ENCODE measurements around the gene UNC5C. TPM values are rescaled to one million over a fixed set of nuclear protein-coding genes. Genes with fewer than 3 reads are reported as not detected.

UNC5C gene
- total and polyA plus RNA-seq, 2 of the 4 experiments (the other 2 are of a cell fraction), result under 0.01 TPM

GRCh38 chr4:95506264-95506663 lies 42.5 kb downstream of the UNC5C start:
- Histone ChIP-seq H3K23ac (ENCODE audit: low read depth, low read length) (no peak overlapping the region), H3K9ac (ENCODE audit: low read depth, low read length) (no peak overlapping the region), H3K4ac (ENCODE audit: low read depth, low read length) (no peak overlapping the region), H2AK9ac (replicated peaks; ENCODE audit: low read depth, low read length, poor library complexity) (no peak overlapping the region), H3K36me3 (ENCODE audit: control insufficient read depth, insufficient read depth, low read length) (no peaks in the 10 kb centered on the region), H3K4me3 (ENCODE audit: insufficient read depth, low read depth, low read length) (no peak overlapping the region), H2BK120ac (ENCODE audit: low read depth, low read length) (no peak overlapping the region), H3K14ac (replicated peaks; ENCODE audit: low read depth, low read length) (no peak overlapping the region), H4K5ac (ENCODE audit: low read depth, low read length) (no peak overlapping the region), H3K4me2 (ENCODE audit: low read depth, low read length) (no peak overlapping the region), H2BK5ac (ENCODE audit: low read depth, low read length, poor library complexity, severe bottlenecking) (no peak overlapping the region), H3K4me1 (ENCODE audit: control insufficient read depth, insufficient read depth, low read length) (no peaks in the 10 kb centered on the region; the same call in 1 of the 2 replicates), H4K8ac (ENCODE audit: low read depth in 2 of 2, low read length in 2 of 2) (no peak overlapping the region), H2AK5ac (ENCODE audit: low read depth, low read length) (no peak overlapping the region), H3K9me3 (ENCODE audit: control insufficient read depth, insufficient read depth, low read length) (no peaks in the 10 kb centered on the region), H3K27ac (ENCODE audit: insufficient read depth, low read length) (no peak overlapping the region), H3K56ac (ENCODE audit: extremely low read depth, insufficient read depth, low read length) (no peak overlapping the region), H3K9me1 (ENCODE audit: insufficient read depth, low read length) (no peaks in the 10 kb centered on the region), H3K27me3 (ENCODE audit: control insufficient read depth, insufficient read depth, low read length) (no peaks in the 10 kb centered on the region), H4K91ac (ENCODE audit: insufficient read depth, low read depth, low read length) (no peak overlapping the region), H3K79me1 (ENCODE audit: low read depth in 1 of 2, low read length in 2 of 2) (no peaks in the 10 kb centered on the region), H2BK20ac (ENCODE audit: low read depth, low read length) (no peak overlapping the region), H2BK15ac (ENCODE audit: low read depth, low read length) (no peak overlapping the region), H4K20me1 (ENCODE audit: insufficient read depth, low read length) (no peaks in the 10 kb centered on the region), H2AFZ (replicated peaks; ENCODE audit: low read length, poor library complexity) (no peak overlapping the region), H3K18ac (ENCODE audit: low read depth, low read length) (no peak overlapping the region)
- in situ Hi-C loops (cut with MboI; ENCODE audit: low sequenced_read_pairs) (no loop called here), intact Hi-C loops (cut with micrococcal nuclease) (no loop called here), dilution Hi-C loops (cut with HindIII; ENCODE audit: low sequenced_read_pairs, unreplicated experiment) (no loop called here)
- BruUV-seq (replicated peaks), result no TSS peak
- ChIA-PET CTCF (no interaction called here), POLR2A (ENCODE audit: unreplicated experiment) (no interaction called here)
- TF ChIP-seq MXI1 (IDR thresholded peaks at IDR 0.05; ENCODE audit: borderline replicate concordance, low read depth, low read length) (no peak), RFX5 (IDR thresholded peaks at IDR 0.05; ENCODE audit: low read depth, low read length) (no peak), CHD1 (IDR thresholded peaks at IDR 0.05; ENCODE audit: low read depth, low read length) (no peak), FOS (IDR thresholded peaks at IDR 0.05; ENCODE audit: low read depth, low read length) (no peak), CEBPB (IDR thresholded peaks at IDR 0.05; ENCODE audit: low read depth, low read length) (no peak)
- TF ChIP-seq, protein P1, sequence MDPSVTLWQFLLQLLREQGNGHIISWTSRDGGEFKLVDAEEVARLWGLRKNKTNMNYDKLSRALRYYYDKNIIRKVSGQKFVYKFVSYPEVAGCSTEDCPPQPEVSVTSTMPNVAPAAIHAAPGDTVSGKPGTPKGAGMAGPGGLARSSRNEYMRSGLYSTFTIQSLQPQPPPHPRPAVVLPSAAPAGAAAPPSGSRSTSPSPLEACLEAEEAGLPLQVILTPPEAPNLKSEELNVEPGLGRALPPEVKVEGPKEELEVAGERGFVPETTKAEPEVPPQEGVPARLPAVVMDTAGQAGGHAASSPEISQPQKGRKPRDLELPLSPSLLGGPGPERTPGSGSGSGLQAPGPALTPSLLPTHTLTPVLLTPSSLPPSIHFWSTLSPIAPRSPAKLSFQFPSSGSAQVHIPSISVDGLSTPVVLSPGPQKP (IDR thresholded peaks at IDR 0.05; ENCODE audit: borderline replicate concordance, low read depth, low read length), result no peak
- TF ChIP-seq, protein P2, sequence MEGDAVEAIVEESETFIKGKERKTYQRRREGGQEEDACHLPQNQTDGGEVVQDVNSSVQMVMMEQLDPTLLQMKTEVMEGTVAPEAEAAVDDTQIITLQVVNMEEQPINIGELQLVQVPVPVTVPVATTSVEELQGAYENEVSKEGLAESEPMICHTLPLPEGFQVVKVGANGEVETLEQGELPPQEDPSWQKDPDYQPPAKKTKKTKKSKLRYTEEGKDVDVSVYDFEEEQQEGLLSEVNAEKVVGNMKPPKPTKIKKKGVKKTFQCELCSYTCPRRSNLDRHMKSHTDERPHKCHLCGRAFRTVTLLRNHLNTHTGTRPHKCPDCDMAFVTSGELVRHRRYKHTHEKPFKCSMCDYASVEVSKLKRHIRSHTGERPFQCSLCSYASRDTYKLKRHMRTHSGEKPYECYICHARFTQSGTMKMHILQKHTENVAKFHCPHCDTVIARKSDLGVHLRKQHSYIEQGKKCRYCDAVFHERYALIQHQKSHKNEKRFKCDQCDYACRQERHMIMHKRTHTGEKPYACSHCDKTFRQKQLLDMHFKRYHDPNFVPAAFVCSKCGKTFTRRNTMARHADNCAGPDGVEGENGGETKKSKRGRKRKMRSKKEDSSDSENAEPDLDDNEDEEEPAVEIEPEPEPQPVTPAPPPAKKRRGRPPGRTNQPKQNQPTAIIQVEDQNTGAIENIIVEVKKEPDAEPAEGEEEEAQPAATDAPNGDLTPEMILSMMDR (conservative IDR thresholded peaks at IDR 0.05; ENCODE audit: low read depth, low read length), result no peak
- WGBS, 2 experiments (ENCODE audit: extremely low coverage in 2 of 2, insufficient read length in 1 of 2), result no CpG with 5 or more reads among the region's 4 CpGs
- peak; percentile 12 for DNase-seq
- no peak for ATAC-seq (ENCODE audit: low read depth)
